Esophagus muscularis mucosa (tissue), 4 donors: ENCODE data around the gene KNTC1. TPM values are rescaled to one million over a fixed set of nuclear protein-coding genes. Genes with fewer than 3 reads are reported as not detected.

ENCODE experiments used
- DNase-seq: peaks from one replicate; pipeline ENCODE4 v3.0.0-alpha.2; 2017; ENCODE audit errors: extremely low spot score
- H3K27ac ChIP-seq, 4 donors: fragments of 200-600 bp; sonication (generic); replicated peaks in 1 of 4; 1 replicate in 3 of 4; 2 replicates in 1 of 4; pipeline ENCODE4 v1.5.1; 2016 to 2019; ENCODE audit warnings: mild to moderate bottlenecking in 1 of 4
- H3K27me3 ChIP-seq, 4 donors: fragments of 200-600 bp; sonication (generic); one replicate each; pipeline versions ENCODE4 v1.5.1 to v1.6.0; 2016 to 2019
- H3K36me3 ChIP-seq, 4 donors: fragments of 200-600 bp; sonication (generic); one replicate each; pipeline ENCODE4 v1.5.1; 2016 to 2019
- H3K4me1 ChIP-seq, 4 donors: fragments of 200-600 bp; sonication (generic); one replicate each; pipeline ENCODE4 v1.5.1; 2016 to 2019
- H3K4me3 ChIP-seq, 4 donors: fragments of 200-600 bp; sonication (generic); 1 replicate in 2 of 4; 2 replicates in 2 of 4; pipeline ENCODE4 v1.5.1; 2016 to 2019; ENCODE audit warnings: mild to moderate bottlenecking in 4 of 4, moderate library complexity in 1 of 4
- H3K9me3 ChIP-seq, 4 donors: fragments of 200-600 bp; sonication (generic); 1 replicate in 3 of 4; 2 replicates in 1 of 4; pipeline ENCODE4 v1.5.1; 2016 to 2019
- CTCF ChIP-seq, 3 experiments: fragments of 200-600 bp in 2 of 3; fragments of 450-650 bp in 1 of 3; sonication (generic) in 2 of 3; IDR thresholded peaks; one replicate each; pipeline ENCODE4 v1.5.1; 2017 to 2019; ENCODE audit warnings: antibody characterized with exemption in 3 of 3, mild to moderate bottlenecking in 2 of 3, moderate library complexity in 1 of 3
- EP300 ChIP-seq: sonication (generic); formaldehyde crosslinking; IDR thresholded peaks from one replicate; pipeline ENCODE4 v1.6.1; 2017; ENCODE audit warnings: antibody characterized with exemption
- POLR2A ChIP-seq: fragments of 450-650 bp; IDR thresholded peaks from one replicate; pipeline ENCODE4 v1.6.1; 2017; ENCODE audit warnings: antibody characterized with exemption, moderate library complexity, mild to moderate bottlenecking, low read depth
- POLR2AphosphoS5 ChIP-seq, 2 donors: sonication (generic); formaldehyde crosslinking; IDR thresholded peaks; one replicate each; pipeline ENCODE4 v1.6.1; 2017; ENCODE audit warnings: antibody characterized with exemption in 2 of 2
- WGBS: methylation state at CpG from one replicate; pipeline ENCODE4 v1.1.5; 2018; 5-methylcytosine and 5-hydroxymethylcytosine counted together
- intact Hi-C: fragments of 100-400 bp; cut with DNase I; formaldehyde crosslinking; loops from one replicate; pipeline ENCODE4 v1.15.1; 2023
- total RNA-seq, 4 donors: library from RNA; depleted of rRNA; stranded (reverse); fragments of >200 nt; gene quantifications; one replicate each; pipeline versions ENCODE4 v1.1.0 to v1.2.1, GENCODE V29; 2016

KNTC1 gene
- total RNA-seq, 4 donors from 2014 or later = 4.3 to 11.2 (median 6.3) TPM

- no peak overlapping the region for H3K4me3 ChIP-seq
- intact Hi-C loops = no loop called here
- WGBS = 94% methylated on average over 2 of the region's 2 CpGs
- no peaks in the 10 kb centered on the region for H3K9me3 ChIP-seq
- H3K36me3 ChIP-seq = peaks cover 11 to 59% (median 21%) of the 10 kb centered on the region in 4 donors
- H3K27ac ChIP-seq = no peak overlapping the region
- DNase-seq = no peak
- H3K4me1 ChIP-seq = no peaks in the 10 kb centered on the region
- no peaks in the 10 kb centered on the region for H3K27me3 ChIP-seq
- no peak for TF ChIP-seq POLR2A
- TF ChIP-seq EP300 = no peak
- TF ChIP-seq POLR2AphosphoS5 (IDR thresholded peaks at IDR 0.05) = no peak
- TF ChIP-seq CTCF (IDR thresholded peaks at IDR 0.05) = no peak
Measured at GRCh38 chr12:122544537-122544936, 17.5 kb downstream of the KNTC1 start.

GRCh38 chr12:122545855-122546254 lies 18.8 kb downstream of the KNTC1 start:
- Histone ChIP-seq H3K9me3 (no peaks in the 10 kb centered on the region), H3K4me1 (no peaks in the 10 kb centered on the region), H3K36me3 (peaks cover 14 to 63% (median 23%) of the 10 kb centered on the region in 4 donors), H3K27me3 (no peaks in the 10 kb centered on the region), H3K27ac (no peak overlapping the region), H3K4me3 (no peak overlapping the region)
- DNase-seq = no peak
- 97% methylated on average over 2 of the region's 2 CpGs for WGBS
- TF ChIP-seq CTCF (IDR thresholded peaks at IDR 0.05) (no peak), POLR2AphosphoS5 (IDR thresholded peaks at IDR 0.05) (no peak), EP300 (no peak), POLR2A (no peak)
- intact Hi-C loops = no loop called here

- H3K4me3 ChIP-seq = no peak overlapping the region
- 81% methylated on average over 5 of the region's 5 CpGs for WGBS
- H3K27me3 ChIP-seq = no peaks in the 10 kb centered on the region
- no peaks in the 10 kb centered on the region for H3K9me3 ChIP-seq
- intact Hi-C loops = no loop called here
- TF ChIP-seq CTCF (IDR thresholded peaks at IDR 0.05) (no peak), EP300 (no peak), POLR2A (no peak), POLR2AphosphoS5 (IDR thresholded peaks at IDR 0.05) (no peak)
- H3K36me3 ChIP-seq = peaks cover 18 to 74% (median 29%) of the 10 kb centered on the region in 4 donors
- no peak for DNase-seq
- no peaks in the 10 kb centered on the region for H3K4me1 ChIP-seq
- no peak overlapping the region for H3K27ac ChIP-seq
Measured at GRCh38 chr12:122547330-122547729, 20.3 kb downstream of the KNTC1 start.

- TF ChIP-seq POLR2A = no peak
- no peak for TF ChIP-seq POLR2AphosphoS5 (IDR thresholded peaks at IDR 0.05)
- TF ChIP-seq EP300 = no peak
- no peak for TF ChIP-seq CTCF (IDR thresholded peaks at IDR 0.05)
- no peak overlapping the region for H3K4me3 ChIP-seq
- H3K9me3 ChIP-seq = no peaks in the 10 kb centered on the region
- WGBS = 98% methylated on average over 16 of the region's 16 CpGs
- H3K36me3 ChIP-seq = peaks cover 0 to 50% (median 23%) of the 10 kb centered on the region in 4 donors
- DNase-seq = no peak
- no peaks in the 10 kb centered on the region for H3K27me3 ChIP-seq
- H3K27ac ChIP-seq = no peak overlapping the region
- H3K4me1 ChIP-seq = no peaks in the 10 kb centered on the region
- intact Hi-C loops = no loop called here
Measured at GRCh38 chr12:122558745-122559641, 31.9 kb downstream of the KNTC1 start.
